HG02970 (cell line): ENCODE data around the gene MED15.
"Not testable (repeated sequence)": the region's sequence is repeated elsewhere in the genome, so short reads cannot be mapped to it uniquely, and the experiment has no call there.

Experiments
- ATAC-seq: cut with Tn5 transposase; IDR thresholded peaks from one replicate; pipeline ENCODE4 v1.9.1; 2021; ENCODE audit warnings: mild to moderate bottlenecking, moderate library complexity, moderate number of reproducible peaks; ENCODE audit not compliant: unreplicated experiment, low FRiP score

MED15 gene

DNA sequence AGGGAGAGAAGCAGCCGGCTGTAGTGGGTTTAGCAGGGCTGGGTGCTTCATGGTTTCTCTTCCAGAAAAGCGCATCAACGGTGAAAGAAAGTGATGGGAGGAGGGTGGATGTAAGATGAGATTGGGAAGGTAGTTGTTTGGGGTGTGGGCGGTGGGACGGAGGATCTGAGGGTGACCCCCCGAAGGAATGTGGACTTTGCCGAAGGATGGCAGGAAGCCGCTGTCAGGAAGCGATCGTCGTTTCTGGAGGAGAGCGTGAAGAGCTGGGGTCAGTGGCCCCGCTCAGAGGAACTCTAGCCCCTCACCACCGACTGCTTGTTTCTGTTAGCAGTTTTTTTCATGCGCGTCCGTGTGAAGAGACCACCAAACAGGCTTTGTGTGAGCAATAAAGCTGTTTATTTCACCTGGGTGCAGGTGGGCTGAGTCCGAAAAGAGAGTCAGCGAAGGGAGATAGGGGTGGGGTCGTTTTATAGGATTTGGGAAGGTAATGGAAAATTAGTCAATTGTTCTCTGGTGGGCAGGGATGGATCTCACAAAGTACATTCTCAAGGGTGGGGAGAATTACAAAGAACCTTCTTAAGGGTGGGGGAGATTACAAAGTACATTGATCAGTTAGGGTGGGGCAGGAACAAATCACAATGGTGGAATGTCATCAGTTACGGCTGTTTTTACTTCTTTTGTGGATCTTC lies 801 bp downstream of the MED15 start:
- not testable (repeated sequence) for ATAC-seq

DNA sequence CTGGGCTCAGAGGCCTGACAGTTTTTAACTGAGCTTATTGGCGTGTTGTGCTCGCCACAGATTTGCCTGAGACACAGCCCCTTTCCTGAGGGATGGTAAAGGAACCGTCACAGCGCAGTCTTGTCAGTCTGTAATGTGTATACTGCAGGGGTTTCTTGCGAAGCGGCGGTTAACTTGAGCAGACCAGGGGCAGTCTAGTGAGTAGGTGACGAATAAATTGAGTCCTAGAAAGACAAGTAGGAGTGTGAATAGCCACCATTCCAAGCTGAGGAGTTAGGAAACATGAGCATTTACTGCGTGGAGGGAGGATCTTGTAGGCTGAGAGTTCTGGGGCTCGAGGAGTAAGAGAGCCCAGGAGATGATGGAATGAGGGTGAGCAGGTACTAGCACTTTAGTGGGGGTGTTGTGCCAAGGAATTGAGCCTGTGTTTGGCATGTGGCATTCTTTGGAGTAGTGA lies 1.4 kb downstream of the MED15 start:
- ATAC-seq: no peak

DNA sequence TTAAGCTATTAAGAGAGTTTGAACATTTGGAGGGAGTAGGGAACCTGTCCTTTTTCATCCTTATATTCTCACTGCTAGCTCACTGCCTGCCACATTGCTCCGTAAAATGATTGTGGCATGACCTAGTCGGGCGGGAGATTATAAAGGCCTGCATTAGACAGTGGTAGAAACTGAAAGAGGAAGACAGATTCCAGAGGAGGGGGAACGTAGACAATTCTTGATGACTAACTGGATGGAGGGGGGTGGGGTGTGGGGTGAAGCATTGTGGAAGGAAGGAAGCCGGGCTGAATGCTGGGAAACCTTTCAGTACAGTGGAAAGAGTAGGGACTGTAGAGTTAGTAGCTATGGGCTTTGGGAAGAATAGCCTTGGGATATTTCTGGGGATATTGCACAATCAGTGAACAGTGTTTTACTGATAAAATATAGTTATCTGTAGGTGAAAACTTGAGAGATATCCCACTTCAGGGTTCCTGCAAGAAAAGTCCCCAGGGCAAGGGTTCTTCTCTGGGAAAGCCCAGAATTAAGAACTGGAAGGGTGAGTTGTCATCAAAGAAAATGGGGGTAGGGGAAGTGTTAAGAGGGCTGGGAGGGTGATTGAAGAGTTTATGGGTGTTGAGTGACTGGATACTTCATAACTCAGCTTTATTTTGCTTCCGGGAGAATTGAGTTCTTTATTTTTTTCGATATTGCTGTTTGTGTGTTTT lies 2.1 kb downstream of the MED15 start:
- no peak for ATAC-seq

DNA sequence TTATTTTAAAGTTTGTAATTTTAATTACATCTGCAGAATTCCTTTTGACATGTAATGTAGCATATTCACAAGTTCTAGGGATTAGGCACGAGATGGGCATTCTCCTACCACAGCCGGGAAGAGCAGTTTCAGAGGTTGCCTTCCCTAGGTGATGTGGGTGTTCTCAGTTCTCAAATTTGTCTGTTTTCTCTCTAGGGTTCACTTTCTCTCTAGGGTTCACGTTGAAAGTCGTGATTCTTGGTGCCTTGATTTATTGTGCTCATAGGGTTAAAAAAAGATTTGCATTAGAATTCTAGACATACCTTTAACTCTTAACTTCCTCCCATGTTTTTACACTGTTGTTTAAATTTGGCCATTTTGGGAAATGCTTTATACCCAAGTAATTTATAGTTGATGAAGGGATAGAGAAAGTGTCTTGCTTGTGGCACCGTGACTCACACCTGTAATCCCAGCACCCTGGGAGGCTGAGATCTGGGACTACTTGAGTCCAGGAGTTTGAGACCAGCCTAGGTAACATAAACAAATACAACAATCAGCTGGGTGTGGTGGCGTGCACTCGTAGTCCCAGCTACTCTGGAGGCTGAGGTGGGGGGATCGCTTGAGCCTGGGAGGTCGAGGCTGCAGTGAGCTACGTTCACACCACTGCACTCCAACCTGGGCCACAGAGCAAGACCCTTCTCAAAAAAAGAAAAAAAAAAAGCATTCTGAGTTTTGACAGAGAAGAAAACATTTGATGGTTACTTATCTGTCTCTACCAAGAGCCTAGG lies 3.6 kb downstream of the MED15 start:
- no peak for ATAC-seq

DNA sequence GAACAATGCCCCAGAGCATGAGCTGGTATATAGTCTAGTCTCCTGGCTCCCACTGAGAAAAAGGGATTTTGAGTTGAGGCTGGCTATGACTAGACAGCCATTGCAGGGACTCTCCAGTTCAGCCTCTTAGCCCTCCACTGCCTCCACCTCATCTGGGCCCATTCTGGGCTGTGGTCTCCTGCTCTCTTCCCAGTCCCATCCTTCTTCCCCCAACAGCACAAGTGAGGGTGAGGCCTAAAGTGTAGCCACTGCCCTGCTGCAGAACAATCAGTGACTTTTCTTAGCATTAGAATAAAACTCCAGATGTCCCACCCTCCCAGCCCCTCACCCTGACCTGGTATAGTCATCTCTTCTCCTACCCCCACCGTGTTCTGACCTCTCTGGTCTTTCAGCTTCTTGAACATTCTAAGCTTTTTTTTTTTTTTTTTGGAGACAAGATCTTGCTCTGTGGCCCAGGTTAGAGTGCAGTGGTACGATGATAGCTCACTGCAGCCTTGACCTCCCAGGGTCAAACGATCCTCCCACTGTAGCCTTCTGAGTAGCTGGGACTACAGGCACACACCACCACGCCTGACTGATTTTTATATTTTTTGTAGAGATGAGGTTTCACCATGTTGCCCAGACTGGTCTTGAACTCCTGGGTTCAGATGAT lies 4.3 kb downstream of the MED15 start:
- ATAC-seq: no peak

DNA sequence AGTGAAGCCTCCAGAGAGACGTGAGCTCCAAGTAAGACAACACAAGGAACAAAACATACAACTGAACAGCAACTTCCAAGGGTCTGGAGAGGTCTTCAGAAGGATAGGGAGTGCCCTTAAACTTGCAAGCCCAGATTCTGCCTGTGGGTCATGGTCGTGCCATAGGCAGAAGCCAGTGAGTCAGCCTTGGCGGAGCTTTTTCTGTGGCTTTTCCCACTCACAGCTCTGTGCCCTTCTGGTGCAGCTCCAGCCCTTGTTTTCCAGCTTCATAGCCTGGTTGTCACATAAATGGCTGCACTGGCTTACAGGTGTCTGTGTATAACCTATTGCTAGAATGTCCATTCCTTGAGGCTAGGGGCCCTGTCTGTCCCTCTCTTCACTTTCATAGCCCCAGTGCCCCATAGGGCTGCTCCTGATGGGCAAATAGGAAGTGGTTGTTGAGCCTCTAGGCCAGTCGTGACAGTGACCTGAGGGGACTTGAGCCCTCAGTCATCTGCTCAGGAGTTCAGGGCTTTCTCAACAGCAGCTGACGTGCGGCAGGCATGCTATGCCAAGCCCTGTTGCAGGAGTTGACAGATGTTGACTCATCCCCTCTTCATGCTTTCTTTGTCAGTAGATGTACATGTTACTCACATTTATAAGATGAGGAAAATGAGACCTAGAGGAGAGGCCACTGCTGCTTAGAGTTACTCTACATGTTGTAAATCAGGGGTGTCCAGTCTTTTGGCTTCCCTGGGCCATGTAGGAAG lies 7.4 kb downstream of the MED15 start:
- ATAC-seq: no peak

DNA sequence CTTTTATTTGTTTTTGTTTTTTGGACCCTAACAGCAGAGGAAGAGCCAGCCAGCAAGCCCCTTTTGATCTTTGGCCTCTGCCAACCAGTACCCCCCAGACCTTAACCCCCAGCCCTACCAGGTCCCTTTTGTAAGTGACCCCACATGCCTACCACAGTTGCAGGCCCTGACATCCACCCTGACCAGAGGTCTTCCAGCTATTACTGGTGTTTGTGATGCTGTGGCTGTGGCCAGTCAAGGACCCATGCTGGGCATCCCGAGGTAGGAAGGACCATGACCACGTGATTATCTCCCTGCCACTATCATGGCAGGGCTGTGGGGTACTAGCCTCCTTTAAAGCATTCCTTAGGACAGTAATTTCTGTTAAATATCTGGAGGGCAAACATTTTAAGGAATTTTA lies 9.0 kb downstream of the MED15 start:
- ATAC-seq: no peak

DNA sequence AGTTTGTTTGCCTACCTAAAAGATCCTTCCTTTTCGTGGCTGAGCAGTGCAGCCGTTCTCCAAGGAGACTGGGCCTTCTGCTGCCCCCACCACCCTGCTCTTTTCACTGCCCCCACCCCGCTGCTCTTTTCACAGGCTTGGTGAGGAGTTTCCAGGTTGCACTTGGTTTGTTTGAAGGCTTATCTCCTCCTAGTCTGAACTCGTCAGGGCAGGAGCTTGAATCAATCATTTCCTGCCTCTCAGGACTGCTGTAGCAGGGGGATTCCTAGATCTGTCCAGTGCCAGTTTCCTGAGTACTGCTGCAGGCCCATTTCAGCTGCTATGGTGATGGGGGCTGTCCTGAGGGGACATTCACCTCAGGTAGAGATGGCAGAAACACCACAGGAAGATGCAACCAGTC lies 10.0 kb downstream of the MED15 start:
- ATAC-seq: no peak

DNA sequence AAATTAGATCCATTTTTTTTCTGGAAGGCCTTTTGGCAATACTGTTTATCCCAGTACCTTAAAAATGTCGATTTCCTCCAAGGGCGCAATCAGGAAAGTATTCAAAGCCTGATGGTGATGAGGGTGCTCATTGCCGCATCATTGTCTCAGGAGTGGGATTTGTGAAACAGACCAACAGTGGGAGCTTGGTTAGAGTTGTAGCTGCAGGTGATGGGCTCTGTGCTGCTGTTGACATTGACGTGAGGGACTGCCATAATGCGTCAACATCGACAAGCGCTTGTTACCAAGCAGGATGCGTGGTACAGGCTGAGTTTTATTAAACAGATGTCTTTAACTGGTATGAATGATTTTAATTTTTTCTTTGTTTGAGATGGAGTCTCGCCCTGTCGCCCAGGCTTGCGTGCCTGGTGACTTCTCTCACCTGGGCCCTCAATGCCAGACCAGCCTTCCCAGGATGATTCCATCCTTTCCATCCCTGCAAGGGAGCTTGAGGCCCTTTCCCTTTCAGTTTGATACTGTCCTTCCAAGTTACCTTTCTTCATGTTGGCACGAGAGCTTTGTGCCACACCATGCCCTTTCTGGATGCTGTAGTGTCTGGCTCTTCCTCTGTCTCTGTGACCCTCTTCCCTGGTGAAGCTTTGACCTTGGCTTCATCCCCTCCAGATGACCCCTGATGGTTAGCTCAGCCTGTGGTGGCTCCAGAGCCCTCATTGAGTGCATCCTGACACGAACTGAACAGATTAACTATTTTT lies 10.6 kb downstream of the MED15 start:
- no peak for ATAC-seq

DNA sequence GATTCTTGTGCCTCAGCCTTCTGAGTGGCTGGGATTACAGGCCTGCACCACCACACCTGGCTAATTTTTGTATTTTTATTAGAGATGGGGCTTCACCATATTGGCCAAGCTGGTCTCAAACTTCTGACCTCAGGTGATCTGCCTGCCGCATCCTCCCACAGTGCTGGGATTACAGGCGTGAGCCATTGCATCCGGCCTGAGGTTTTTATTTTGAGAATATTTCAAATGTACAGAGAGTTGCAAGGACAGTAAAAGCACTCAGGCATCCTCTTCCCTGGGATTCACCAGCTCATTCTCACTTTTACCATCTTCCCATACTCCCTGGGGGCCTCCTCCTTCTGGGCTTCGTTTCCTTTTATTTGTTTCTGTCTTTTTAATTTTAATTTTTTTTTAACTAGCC lies 12.1 kb downstream of the MED15 start:
- no peak for ATAC-seq

DNA sequence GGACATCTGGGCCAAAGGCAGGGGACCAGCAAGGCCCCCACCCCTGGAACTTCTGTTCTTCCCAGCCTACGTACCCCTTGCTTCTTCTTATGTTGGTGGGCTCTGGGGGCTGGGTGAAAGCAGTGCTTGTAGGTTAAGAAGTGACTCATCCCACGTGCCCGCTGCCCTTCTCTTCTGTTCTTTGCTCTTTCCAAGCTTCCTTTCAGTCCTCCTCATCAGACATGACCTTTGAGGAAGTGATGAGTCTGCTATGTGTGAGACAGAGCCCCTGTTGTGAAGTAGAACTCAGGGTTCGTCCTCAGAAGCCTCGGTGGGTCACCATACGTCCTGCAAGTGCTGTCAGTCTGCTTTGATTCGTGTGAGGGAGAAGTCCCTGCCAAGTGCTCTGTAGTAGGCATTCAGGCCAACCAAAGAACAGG lies 12.7 kb downstream of the MED15 start:
- no peak for ATAC-seq

DNA sequence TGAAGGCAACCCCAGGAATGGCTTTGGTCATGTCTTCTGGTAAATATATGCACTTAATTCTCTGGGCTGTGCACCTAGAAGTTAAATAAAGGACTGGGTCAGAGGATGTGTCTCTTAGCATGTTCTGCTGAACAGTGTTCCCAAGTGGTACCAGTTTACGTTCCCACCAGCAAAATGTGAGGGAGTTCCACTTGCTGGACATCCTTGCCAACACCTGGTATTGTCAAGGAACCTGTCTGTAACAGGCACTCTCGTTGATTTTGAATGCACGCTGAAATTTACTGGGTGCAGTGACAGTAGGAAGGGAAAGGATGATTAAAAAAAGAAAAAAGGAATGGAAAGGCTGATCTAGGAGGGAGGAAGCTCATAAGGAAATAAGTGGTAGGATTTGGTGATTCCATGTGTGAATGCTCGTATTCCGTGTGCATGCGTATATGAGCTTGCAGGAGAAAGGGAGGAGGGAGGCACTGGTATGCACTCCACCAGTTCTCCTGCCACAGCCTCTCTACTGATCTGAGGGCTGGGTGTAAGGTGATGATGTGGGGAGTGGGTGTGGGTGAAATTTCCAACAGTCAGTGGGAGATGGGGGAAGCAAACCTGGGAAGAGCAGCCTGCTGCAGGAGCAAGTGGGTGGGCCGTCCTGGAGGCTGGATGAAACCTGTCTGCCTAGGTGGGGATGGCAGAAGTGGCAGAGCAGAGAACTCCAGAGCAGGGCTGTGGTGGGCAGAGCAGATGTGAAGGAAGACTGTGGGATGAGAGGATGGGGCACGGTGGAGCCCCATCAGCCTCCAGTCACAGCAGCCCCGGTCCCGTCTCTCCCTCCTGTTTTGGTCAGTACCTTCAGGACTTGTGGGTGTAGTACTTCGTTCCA lies 15.0 kb downstream of the MED15 start:
- ATAC-seq: no peak

DNA sequence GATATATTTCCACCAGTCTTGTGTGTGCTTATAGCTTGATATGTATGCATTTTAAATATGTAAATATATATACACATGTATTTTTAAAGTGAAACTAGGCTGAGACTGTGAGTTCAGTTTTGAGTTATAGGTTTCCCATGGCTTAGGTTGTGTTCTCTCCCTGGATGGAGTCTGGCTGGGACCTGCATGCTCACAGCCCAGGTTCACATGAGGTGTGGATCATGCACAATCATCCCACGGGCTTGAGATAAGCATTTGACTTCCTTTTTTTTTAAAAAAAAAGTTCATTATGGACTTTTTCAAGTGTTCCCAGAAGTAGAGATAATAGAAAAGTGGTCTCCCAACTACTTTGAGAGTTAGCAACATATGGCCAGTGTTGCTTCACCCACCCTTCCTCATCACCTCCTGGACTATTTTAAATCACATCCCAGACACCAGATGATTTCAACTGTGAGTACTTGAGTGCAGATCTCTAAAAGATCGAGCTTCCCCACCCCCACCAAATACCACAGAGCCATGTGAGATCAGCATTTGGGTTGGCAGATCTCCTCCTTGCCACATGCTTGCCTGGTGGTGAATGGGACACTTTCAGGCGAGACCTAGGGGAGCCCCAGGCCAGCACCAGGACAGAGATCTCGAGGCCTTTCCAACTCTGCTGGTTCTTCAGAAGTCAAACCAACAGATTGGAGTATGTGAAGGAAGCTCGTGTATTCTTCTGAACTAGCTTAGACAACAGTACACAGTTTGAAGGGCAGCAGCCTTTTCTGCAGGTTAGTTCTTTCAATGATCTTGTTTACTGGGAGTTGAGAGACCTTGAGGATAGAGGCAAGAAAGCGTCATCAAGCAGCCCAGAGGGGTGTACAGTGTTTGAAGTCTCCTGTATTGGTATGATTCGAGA lies 15.9 kb downstream of the MED15 start:
- no peak for ATAC-seq

DNA sequence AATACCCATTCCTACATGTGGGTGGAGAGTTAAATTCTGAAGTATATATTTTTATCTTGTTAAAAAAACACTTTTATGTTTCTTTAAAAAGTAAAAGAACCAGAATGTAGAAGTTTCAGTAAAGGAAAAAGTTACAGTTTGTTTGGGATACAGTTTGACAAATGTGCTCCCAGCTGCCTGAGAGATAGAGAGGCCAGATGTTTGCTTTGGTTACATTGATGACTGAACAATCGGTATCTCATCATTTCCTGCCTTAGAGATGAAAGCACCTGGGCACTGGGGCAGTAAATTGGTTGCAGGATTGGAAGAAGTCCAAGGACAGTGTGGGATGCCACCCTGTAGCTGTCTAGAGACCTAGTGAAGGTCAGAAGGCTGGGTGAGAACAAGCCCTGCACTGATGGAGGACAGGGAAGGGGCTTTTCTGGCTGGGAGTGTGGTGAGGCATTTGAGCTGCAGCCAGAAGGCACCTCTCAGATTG lies 16.6 kb downstream of the MED15 start:
- no peak for ATAC-seq

DNA sequence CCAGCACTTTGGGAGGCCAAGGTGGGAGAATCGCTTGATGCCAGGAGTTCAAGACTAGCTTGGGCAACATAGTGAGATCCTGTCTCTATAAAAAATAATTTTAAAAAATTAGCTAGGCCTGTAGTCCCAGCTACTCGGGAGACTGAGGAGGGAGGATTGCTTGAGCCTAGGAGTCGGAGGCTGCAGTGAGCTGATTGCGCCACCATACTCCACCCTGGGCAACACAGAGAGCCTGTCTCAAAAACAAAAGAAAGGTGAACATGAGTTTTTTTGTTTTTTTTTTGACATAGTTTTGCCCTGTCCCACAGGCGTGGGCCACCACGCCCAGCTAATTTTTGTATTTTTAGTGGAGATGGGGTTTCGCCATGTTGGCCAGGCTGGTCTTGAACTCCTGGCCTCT lies 17.6 kb downstream of the MED15 start:
- ATAC-seq: no peak

DNA sequence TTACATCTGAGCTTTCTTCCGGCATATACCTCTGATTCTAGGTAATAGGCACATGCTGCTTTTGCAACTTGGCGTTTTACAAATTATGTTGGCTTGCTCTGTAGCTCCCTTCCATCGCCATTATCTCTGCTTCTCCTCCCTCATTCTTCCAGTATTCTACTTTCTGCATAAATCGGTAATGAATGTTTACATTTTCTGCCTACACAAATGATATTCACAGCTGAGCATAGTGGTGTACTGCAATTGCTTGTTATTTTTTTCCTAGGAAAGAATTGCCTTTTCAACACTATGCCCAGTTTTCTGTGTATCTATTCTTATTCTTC lies 18.9 kb downstream of the MED15 start:
- ATAC-seq: no peak

DNA sequence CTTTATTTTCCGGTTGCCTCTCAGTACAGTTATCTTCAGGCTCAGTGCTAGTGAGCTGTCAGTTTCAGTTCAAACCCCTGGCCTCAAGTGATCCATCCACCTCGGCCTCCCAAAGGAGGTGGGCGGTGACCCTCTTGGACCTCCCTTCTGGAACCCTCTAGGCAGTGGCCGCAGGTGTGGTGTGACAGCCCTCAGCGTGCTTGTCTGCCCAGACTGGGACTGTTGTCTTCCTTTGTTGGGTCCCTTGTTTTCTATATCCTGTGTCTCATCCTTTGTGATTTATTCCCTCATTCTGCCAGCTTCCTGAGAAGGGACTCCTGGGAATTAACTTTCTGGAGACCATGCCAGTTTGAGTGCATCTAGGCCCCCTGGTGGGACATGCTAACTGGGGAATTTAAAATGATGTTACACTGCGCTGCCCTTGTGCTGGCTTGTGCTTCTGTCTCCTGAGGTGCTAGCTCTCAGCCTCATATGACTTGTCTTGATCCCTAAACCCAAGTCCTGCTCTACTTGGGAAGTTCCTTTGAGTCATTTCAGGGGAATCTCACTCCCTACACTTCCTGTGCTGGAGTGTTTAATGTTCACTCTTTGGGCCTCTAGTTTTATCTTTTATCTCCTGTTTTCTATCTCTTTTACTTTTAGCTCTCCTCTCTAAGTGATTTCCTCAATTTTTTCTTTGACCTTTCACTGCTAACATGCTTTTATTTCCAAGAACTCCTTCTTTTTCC lies 19.4 kb downstream of the MED15 start:
- ATAC-seq: no peak
